ENCODE data around the gene PRKAR1A.
"Not testable (repeated sequence)": the region's sequence is repeated elsewhere in the genome, so short reads cannot be mapped to it uniquely, and the experiment has no call there.

Gene PRKAR1A

GRCh38 chr17:68581863-68582645 is 69.8 kb downstream of the PRKAR1A start:
- no peak for DNase-seq

- DNase-seq, result not testable (repeated sequence)
Measured at GRCh38 chr17:68582867-68583266, 70.6 kb downstream of the PRKAR1A start.

- DNase-seq, result no peak
Measured at GRCh38 chr17:68584581-68585303, 72.5 kb downstream of the PRKAR1A start.

GRCh38 chr17:68585643-68586042 is 73.4 kb downstream of the PRKAR1A start:
- DNase-seq, result no peak

- DNase-seq, result no peak
Measured at GRCh38 chr17:68587026-68587425, 74.8 kb downstream of the PRKAR1A start.

- no peak for DNase-seq
Measured at GRCh38 chr17:68587847-68588246, 75.6 kb downstream of the PRKAR1A start.

GRCh38 chr17:68588362-68588761 is 76.1 kb downstream of the PRKAR1A start:
- no peak for DNase-seq

GRCh38 chr17:68589086-68589485 is 76.9 kb downstream of the PRKAR1A start:
- no peak for DNase-seq

GRCh38 chr17:68591583-68591982 is 79.4 kb downstream of the PRKAR1A start:
- DNase-seq, result no peak

GRCh38 chr17:68592009-68592408 is 79.8 kb downstream of the PRKAR1A start:
- no peak for DNase-seq

GRCh38 chr17:68592682-68593641 is 80.7 kb downstream of the PRKAR1A start:
- DNase-seq, result no peak

GRCh38 chr17:68594552-68594951 is 82.3 kb downstream of the PRKAR1A start:
- no peak for DNase-seq

GRCh38 chr17:68595496-68595895 is 83.3 kb downstream of the PRKAR1A start:
- no peak for DNase-seq

- DNase-seq, result no peak
Measured at GRCh38 chr17:68595986-68596385, 83.8 kb downstream of the PRKAR1A start.

- DNase-seq, result no peak
Measured at GRCh38 chr17:68596411-68596945, 84.2 kb downstream of the PRKAR1A start.

- DNase-seq, result no peak
Measured at GRCh38 chr17:68598074-68598473, 85.8 kb downstream of the PRKAR1A start.

- no peak for DNase-seq
Measured at GRCh38 chr17:68598545-68598961, 86.3 kb downstream of the PRKAR1A start.

- no peak for DNase-seq
Measured at GRCh38 chr17:68599091-68599490, 86.9 kb downstream of the PRKAR1A start.

GRCh38 chr17:68599552-68600066 is 87.4 kb downstream of the PRKAR1A start:
- DNase-seq, result no peak

GRCh38 chr17:68600067-68600930 is 88.1 kb downstream of the PRKAR1A start:
- peak; percentile 15 for DNase-seq

Measured in activated CD8-positive, alpha-beta memory T cell treated with anti-CD3 and anti-CD28 coated beads, Interleukin-2, amount 50 U/mL, for 4 hours (primary cell).